Measurements from ENCODE around the gene ZFP36L1. TPM values are rescaled to one million over a fixed set of nuclear protein-coding genes. Genes with fewer than 3 reads are reported as not detected.

Gene ZFP36L1
- total RNA-seq, 2 donors from 2014 or later = 66.6 to 276 TPM

DNA sequence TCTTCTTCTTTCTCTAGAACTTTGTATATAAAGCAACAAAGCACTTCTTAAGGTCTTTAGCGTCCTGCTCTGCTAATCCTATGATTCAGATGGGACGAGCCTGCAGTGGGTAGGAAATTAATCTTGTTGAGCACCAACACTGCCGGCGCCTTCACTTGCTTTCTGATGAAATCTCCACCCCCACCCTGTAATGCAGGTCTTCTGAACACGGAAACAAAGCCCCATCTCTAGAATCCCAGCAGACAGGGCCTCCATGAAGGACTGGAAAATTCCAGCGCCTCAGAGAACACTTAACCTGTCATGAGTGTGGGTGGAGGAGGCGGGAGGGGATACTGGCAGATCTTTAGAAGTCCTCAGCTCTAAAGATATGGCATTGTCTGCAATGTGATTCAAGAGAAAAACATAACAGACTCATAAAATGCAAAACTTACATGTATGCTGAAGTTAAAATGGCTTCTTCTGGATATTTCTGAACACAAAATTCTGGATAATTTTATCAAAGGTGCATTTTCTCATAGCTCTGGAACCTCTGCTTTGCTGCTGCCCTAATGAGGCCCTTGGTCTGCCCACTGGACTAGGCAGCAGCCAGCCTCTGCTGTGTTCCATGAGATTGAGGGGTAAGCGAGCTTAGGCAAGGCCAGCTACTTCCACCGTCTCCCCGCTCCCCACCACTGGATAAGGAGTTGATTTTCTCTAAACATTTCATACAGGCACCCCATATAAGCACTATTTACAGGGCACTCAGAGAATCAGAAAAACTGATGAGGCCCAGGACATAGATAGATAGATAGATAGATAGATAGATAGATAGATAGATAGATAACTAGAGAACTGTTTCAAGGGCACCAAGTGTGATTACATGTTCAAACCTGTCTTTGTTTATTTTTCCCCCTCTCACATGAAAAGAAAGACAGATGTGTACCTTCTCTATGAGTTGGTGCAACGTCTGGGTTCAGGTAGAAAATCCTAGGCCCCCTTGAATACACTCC lies 43.1 kb downstream of the ZFP36L1 start:
- no peaks in the 10 kb centered on the region for H3K9me3 ChIP-seq
- no peak overlapping the region for H3K4me3 ChIP-seq
- no peak overlapping the region for H3K27ac ChIP-seq
- no peak for DNase-seq (ENCODE audit: low spot score)
- H3K4me1 ChIP-seq = peaks cover 0 to 11% of the 10 kb centered on the region in 2 donors
- H3K36me3 ChIP-seq = no peaks in the 10 kb centered on the region
- TF ChIP-seq, protein P1, sequence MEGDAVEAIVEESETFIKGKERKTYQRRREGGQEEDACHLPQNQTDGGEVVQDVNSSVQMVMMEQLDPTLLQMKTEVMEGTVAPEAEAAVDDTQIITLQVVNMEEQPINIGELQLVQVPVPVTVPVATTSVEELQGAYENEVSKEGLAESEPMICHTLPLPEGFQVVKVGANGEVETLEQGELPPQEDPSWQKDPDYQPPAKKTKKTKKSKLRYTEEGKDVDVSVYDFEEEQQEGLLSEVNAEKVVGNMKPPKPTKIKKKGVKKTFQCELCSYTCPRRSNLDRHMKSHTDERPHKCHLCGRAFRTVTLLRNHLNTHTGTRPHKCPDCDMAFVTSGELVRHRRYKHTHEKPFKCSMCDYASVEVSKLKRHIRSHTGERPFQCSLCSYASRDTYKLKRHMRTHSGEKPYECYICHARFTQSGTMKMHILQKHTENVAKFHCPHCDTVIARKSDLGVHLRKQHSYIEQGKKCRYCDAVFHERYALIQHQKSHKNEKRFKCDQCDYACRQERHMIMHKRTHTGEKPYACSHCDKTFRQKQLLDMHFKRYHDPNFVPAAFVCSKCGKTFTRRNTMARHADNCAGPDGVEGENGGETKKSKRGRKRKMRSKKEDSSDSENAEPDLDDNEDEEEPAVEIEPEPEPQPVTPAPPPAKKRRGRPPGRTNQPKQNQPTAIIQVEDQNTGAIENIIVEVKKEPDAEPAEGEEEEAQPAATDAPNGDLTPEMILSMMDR (IDR thresholded peaks at IDR 0.05) = no peak
- no peaks in the 10 kb centered on the region for H3K27me3 ChIP-seq

DNA sequence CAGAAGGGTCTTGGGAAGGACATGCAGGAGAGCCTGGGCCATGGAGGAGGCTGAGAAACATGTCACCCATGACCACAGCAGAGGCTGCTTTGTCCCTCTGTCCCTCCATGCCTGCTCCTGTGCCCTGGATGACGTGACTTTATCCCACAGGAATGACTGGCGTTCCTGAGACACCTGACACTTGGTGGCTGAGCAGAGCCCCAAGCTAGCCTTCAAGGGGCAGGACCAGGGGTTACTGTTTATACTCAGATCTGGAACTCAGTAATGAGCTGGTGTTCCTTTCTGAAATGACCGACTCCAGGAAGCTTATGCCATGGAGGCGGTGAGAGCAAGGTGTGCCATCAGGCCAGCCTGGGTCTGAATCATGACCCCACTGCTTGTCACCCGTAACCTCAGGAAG lies 44.2 kb downstream of the ZFP36L1 start:
- peaks cover 0 to 5% of the 10 kb centered on the region in 2 donors for H3K4me1 ChIP-seq
- H3K27ac ChIP-seq = no peak overlapping the region
- H3K4me3 ChIP-seq = no peak overlapping the region
- TF ChIP-seq, protein P1 (IDR thresholded peaks at IDR 0.05) = no peak
- H3K9me3 ChIP-seq = no peaks in the 10 kb centered on the region
- no peaks in the 10 kb centered on the region for H3K36me3 ChIP-seq
- H3K27me3 ChIP-seq = no peaks in the 10 kb centered on the region
- DNase-seq (ENCODE audit: low spot score) = no peak

DNA sequence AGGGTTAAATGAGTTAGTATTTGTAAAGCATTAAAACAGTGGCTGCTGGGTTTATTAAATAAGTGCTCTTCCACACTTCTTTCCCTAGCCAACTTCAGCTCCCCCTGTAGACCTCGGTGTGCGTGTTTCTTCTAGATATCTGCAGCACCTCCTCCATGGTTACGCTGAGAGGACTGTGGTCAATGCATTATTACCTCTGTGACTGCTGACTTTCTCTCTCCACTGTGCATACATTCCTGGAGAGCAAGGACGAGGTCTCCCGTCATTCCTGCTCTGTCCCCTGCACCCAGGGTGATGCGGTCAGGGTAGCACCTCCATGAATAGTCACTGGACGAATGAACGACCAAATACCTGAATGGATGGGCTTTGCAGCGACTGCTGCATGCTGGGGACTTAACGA lies 44.6 kb downstream of the ZFP36L1 start:
- no peaks in the 10 kb centered on the region for H3K27me3 ChIP-seq
- no peak overlapping the region for H3K4me3 ChIP-seq
- H3K36me3 ChIP-seq = no peaks in the 10 kb centered on the region
- peaks cover 0 to 5% of the 10 kb centered on the region in 2 donors for H3K4me1 ChIP-seq
- H3K9me3 ChIP-seq = no peaks in the 10 kb centered on the region
- TF ChIP-seq, protein P1 (IDR thresholded peaks at IDR 0.05) = no peak
- H3K27ac ChIP-seq = no peak overlapping the region
- DNase-seq (ENCODE audit: low spot score) = no peak

DNA sequence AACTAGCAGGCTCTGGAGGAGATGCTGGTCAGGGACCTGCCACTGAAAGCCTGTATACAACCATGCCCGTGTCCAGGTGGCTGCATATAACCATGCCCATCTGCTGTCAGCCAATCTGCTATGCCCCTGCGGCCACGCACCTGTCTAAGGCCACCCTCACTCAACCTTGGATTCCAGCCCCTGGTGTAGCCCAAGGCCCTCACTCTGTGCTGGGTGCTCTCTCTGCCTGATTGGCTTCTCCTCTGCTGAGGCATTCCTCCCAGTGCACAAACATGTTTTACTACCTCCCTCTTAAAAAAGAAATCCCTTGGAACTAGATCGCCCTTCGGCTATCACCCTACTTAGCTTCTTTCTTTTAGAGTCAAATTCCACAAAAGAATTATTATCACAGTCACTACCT lies 45.5 kb downstream of the ZFP36L1 start:
- H3K27ac ChIP-seq = no peak overlapping the region
- H3K36me3 ChIP-seq = no peaks in the 10 kb centered on the region
- H3K9me3 ChIP-seq = no peaks in the 10 kb centered on the region
- no peak overlapping the region for H3K4me3 ChIP-seq
- peaks cover 0 to 5% of the 10 kb centered on the region in 2 donors for H3K4me1 ChIP-seq
- DNase-seq (ENCODE audit: low spot score) = no peak
- H3K27me3 ChIP-seq = no peaks in the 10 kb centered on the region
- TF ChIP-seq, protein P1 (IDR thresholded peaks at IDR 0.05) = no peak

DNA sequence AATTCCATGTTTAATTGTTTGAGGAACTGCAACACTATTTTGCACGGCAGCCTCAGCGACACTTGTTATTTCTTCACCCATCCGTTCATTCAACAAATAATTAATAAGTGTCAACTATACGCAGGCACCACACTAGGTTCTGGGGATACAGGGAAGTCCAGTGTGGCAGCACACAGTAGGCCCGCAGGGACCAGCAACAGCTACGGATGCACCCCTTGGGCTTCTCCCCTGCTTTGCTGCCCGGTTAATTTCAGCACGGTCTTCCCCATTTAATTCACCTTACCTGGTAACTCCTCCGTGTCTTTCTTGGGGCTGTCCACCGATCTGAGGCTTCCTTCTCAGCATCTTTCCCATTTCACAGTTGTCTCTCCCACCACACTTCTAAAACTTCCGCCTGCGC lies 48.3 kb downstream of the ZFP36L1 start:
- H3K4me3 ChIP-seq = no peak overlapping the region

More for the DNA sequence above, 48.3 kb downstream of the ZFP36L1 start:
- no peaks in the 10 kb centered on the region for H3K9me3 ChIP-seq
- no peak overlapping the region for H3K27ac ChIP-seq
- no peak for DNase-seq (ENCODE audit: low spot score)
- no peaks in the 10 kb centered on the region for H3K36me3 ChIP-seq
- TF ChIP-seq, protein P1 (IDR thresholded peaks at IDR 0.05) = no peak
- no peaks in the 10 kb centered on the region for H3K27me3 ChIP-seq
- peaks cover 0 to 2% of the 10 kb centered on the region in 2 donors for H3K4me1 ChIP-seq
